Measurements from ENCODE around the gene QTRT2. TPM values are rescaled to one million over a fixed set of nuclear protein-coding genes. Genes with fewer than 3 reads are reported as not detected.

QTRT2 gene
- 11.3 and 23.9 TPM in 2 replicates for total RNA-seq

DNA sequence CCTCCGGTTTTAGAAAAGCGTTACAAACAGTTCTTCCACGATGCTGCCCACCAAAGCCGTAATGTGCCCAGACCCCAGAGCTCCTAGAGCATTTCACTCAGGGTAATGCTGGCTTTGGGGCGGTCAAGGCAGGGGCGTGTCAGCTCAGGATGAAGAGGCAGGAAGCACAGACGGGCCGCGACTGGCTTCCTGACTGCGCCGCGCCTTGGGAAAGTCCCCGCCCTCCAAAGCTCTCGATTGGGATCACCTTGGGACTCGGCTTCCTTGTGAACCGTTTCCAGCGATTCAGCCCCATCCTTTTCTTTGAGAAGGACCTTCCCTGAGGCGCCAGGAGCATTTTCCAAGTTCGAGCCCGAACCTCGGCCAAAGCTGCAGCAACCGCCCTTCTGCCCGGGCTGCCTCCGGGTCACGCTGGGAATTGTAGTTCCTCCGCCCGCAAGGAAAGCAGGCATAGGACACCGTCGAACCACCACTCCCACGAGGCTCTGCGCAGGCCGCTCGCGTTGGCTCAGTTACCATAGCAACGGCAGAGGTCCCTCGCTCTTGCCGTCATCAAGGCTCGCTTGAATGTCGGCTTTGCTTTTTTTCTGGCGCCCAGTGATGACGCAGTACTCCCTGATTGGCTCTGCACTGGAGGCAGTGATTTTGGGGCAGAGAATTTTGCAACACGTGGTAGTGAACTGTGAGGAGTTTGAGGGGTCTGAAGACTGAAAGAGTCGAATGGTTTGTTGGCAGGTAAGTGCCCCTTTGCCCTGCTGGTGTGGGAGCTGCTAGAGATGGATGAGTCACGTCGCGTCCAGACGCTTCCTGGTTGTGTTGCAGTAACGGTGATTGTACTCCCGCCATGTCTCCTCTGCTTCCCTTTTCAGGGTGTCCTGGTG is at the start of gene QTRT2, which contains the start of gene CCDC191:
Gene QTRT2, plus strand, starts transcription at position 608 of the 881 bp plus-strand sequence. CDS start 8,521 bp downstream, outside the sequence.
Gene CCDC191, minus strand, starts transcription at position 397 of the 881 bp plus-strand sequence. Its CDS starts 60 bp downstream, at position 337.

Other genes with a start within 250 kb of the QTRT2 start
- gene GRAMD1C, start 217.9 kb upstream of the QTRT2 start, total RNA-seq = 2.6 and 7.8 TPM in 2 replicates
- gene ZDHHC23, start 108.7 kb upstream of the QTRT2 start, total RNA-seq = 0.87 and 2.4 TPM in 2 replicates
- gene CCDC191, start 211 bp upstream of the QTRT2 start, total RNA-seq = 0.91 and 1.8 TPM in 2 replicates
- not detected in 2 replicates for gene DRD3, start 122.3 kb downstream of the QTRT2 start, total RNA-seq
- not detected in 2 replicates for gene ZNF80, start 180.8 kb downstream of the QTRT2 start, total RNA-seq
- not detected in 2 replicates for gene TIGIT, start 237.3 kb downstream of the QTRT2 start, total RNA-seq